Activated CD8-positive, alpha-beta memory T cell treated with anti-CD3 and anti-CD28 coated beads for 36 hours (primary cell): ENCODE results near the gene YIF1B. TPM values are rescaled to one million over a fixed set of nuclear protein-coding genes. Genes with fewer than 3 reads are reported as not detected.
"Not testable (repeated sequence)": the region's sequence is repeated elsewhere in the genome, so short reads cannot be mapped to it uniquely, and the experiment has no call there.

Experiments used
- CTCF ChIA-PET: fragments of 350-600 bp; sonication (Branson Sonifier 250); formaldehyde crosslinking; loops from one replicate; lab custom pipeline; 2021; ENCODE audit warnings: antibody characterized with exemption; lab: Charles Lee
- POLR2A ChIA-PET: fragments of 350-600 bp; sonication (Branson Sonifier 250); formaldehyde crosslinking; loops from one replicate; lab custom pipeline; 2021; ENCODE audit warnings: antibody characterized with exemption; lab: Charles Lee
- total RNA-seq, 2 experiments: library from RNA; stranded (reverse); gene quantifications; one replicate each; pipeline ENCODE4 v1.2.3, GENCODE V29; 2021

The YIF1B gene
- total RNA-seq, 2 experiments from 2014 or later: 62.4 to 63.0 TPM

- CTCF ChIA-PET: interaction anchor here (0.6 to 1.9 kb wide), 2 partner anchors 83 to 363 kb away, joined by 3 to 7 read pairs; no protein-coding TSS in a partner anchor
- POLR2A ChIA-PET: interaction anchor here (0.6 to 0.7 kb wide), 2 partner anchors 207 to 358 kb away, joined by 3 to 16 read pairs; partner anchors contain the start of gene SIPA1L3
Measured at GRCh38 chr19:38265213-38265861, 50.4 kb downstream of the YIF1B start.

- ChIA-PET POLR2A (no interaction called here), CTCF (interaction anchor here (1.0 to 1.9 kb wide), 3 partner anchors 18 to 362 kb away, joined by 3 to 7 read pairs (median 5); no protein-coding TSS in a partner anchor)
Measured at GRCh38 chr19:38264486-38265212, 51.1 kb downstream of the YIF1B start, which contains the start of gene SPINT2. Gene SPINT2, plus strand, starts transcription at chr19:38264573. Its CDS starts 320 bp downstream, at chr19:38264893.

GRCh38 chr19:38263689-38264485, 51.9 kb downstream of the YIF1B start:
- ChIA-PET POLR2A (interaction anchor here (0.6 to 0.7 kb wide), 2 partner anchors 72 to 1158 kb away, joined by 3 to 4 read pairs; partner anchors contain the start of gene CATSPERG), CTCF (interaction anchor here (1.0 to 1.4 kb wide), 3 partner anchors 17 to 72 kb away, joined by 3 to 5 read pairs (median 5); partner anchors contain the start of gene CATSPERG)

GRCh38 chr19:38262585-38263268, 53.0 kb downstream of the YIF1B start:
- POLR2A ChIA-PET: interaction anchor here (0.6 to 0.7 kb wide), 3 partner anchors 53 to 114 kb away, joined by 3 to 8 read pairs (median 3); partner anchors contain the start of gene CATSPERG
- CTCF ChIA-PET: interaction anchor here (1.4 kb wide), 2 partner anchors 19 to 73 kb away, joined by 3 to 5 read pairs; partner anchors contain the start of gene CATSPERG

GRCh38 chr19:38261942-38262341, 53.8 kb downstream of the YIF1B start:
- CTCF ChIA-PET: not testable (repeated sequence)
- POLR2A ChIA-PET: interaction anchor here (0.6 kb wide), 1 partner anchor 114 kb away, joined by 3 read pairs; no protein-coding TSS in a partner anchor

- ChIA-PET POLR2A (no interaction called here), CTCF (interaction anchor here (0.9 to 2.8 kb wide), 3 partner anchors 12 to 113 kb away, joined by 3 to 11 read pairs (median 3); no protein-coding TSS in a partner anchor)
Measured at GRCh38 chr19:38255383-38256014, 60.2 kb downstream of the YIF1B start.

GRCh38 chr19:38253788-38254187, 62.0 kb downstream of the YIF1B start:
- POLR2A ChIA-PET: no interaction called here
- CTCF ChIA-PET: no interaction called here

Other genes starting within 250 kb of the YIF1B start
- gene DPF1, start 91.7 kb downstream of the YIF1B start, total RNA-seq: under 1 TPM; 0.48 to 0.65 TPM
- gene PPP1R14A, start 59.6 kb downstream of the YIF1B start, total RNA-seq: under 1 TPM in 1 of 2 experiments, not detected in 1; 0.25 TPM
- 10 to 100 TPM; 19.0 to 20.1 TPM for gene SPINT2, start 51.4 kb downstream of the YIF1B start, total RNA-seq
- gene C19orf33, start 11.7 kb downstream of the YIF1B start, total RNA-seq: not detected
- 10 to 100 TPM in 1 of 2 experiments, 1 to 10 TPM in 1; 9.2 to 10.3 TPM for gene KCNK6, start 3.9 kb upstream of the YIF1B start, total RNA-seq
- 1 to 10 TPM; 1.6 to 2.5 TPM for gene CATSPERG, start 19.9 kb upstream of the YIF1B start, total RNA-seq
- 100 to 1,000 TPM; 239 to 249 TPM for gene PSMD8, start 58.6 kb upstream of the YIF1B start, total RNA-seq
- gene GGN, start 72.1 kb upstream of the YIF1B start, total RNA-seq: under 1 TPM in 1 of 2 experiments, not detected in 1; 0.11 TPM
- under 1 TPM; 0.61 to 0.80 TPM for gene SPRED3, start 72.8 kb upstream of the YIF1B start, total RNA-seq
- 10 to 100 TPM; 15.0 to 16.0 TPM for gene FAM98C, start 87.1 kb upstream of the YIF1B start, total RNA-seq
- 1 to 10 TPM; 1.0 to 1.3 TPM for gene RASGRP4, start 110.3 kb upstream of the YIF1B start, total RNA-seq
- gene RYR1, start 117.7 kb upstream of the YIF1B start, total RNA-seq: 1 to 10 TPM in 1 of 2 experiments, under 1 TPM in 1; 0.95 to 1.4 TPM